HG03039 (cell line): ENCODE data around the gene C10orf62.
"Not testable (repeated sequence)": the region's sequence is repeated elsewhere in the genome, so short reads cannot be mapped to it uniquely, and the experiment has no call there.

Source experiments
- ATAC-seq: cut with Tn5 transposase; IDR thresholded peaks from one replicate; pipeline ENCODE4 v1.9.1; 2021; ENCODE audit warnings: mild to moderate bottlenecking, moderate library complexity; ENCODE audit not compliant: unreplicated experiment

Gene C10orf62

GRCh38 chr10:97589479-97589878, at the start of gene C10orf62:
Gene C10orf62, plus strand, starts transcription at chr10:97589721. Its CDS starts 177 bp downstream, at chr10:97589898.
- no peak for ATAC-seq

- ATAC-seq: no peak
Observed at GRCh38 chr10:97540669-97541500, 48.6 kb upstream of the C10orf62 start.

GRCh38 chr10:97542169-97543024, 47.1 kb upstream of the C10orf62 start:
- ATAC-seq: no peak

- no peak for ATAC-seq
Observed at GRCh38 chr10:97543025-97543546, 46.4 kb upstream of the C10orf62 start.

GRCh38 chr10:97546456-97547270, 42.9 kb upstream of the C10orf62 start:
- no peak for ATAC-seq

GRCh38 chr10:97547271-97547600, 42.3 kb upstream of the C10orf62 start:
- ATAC-seq: no peak

- ATAC-seq: no peak
Observed at GRCh38 chr10:97547962-97548361, 41.6 kb upstream of the C10orf62 start.

GRCh38 chr10:97548828-97549455, 40.6 kb upstream of the C10orf62 start:
- no peak for ATAC-seq

- ATAC-seq: no peak
Observed at GRCh38 chr10:97549587-97550322, 39.8 kb upstream of the C10orf62 start.

- no peak for ATAC-seq
Observed at GRCh38 chr10:97550336-97551149, 39.0 kb upstream of the C10orf62 start.

GRCh38 chr10:97551271-97551670, 38.2 kb upstream of the C10orf62 start:
- no peak for ATAC-seq

GRCh38 chr10:97553575-97554031, 35.9 kb upstream of the C10orf62 start:
- ATAC-seq: no peak

GRCh38 chr10:97554336-97554735, 35.2 kb upstream of the C10orf62 start:
- ATAC-seq: not testable (repeated sequence)

- not testable (repeated sequence) for ATAC-seq
Observed at GRCh38 chr10:97555541-97555940, 34.0 kb upstream of the C10orf62 start.

GRCh38 chr10:97560731-97561381, 28.7 kb upstream of the C10orf62 start:
- ATAC-seq: not testable (repeated sequence)

- ATAC-seq: not testable (repeated sequence)
Observed at GRCh38 chr10:97561386-97562077, 28.0 kb upstream of the C10orf62 start.

GRCh38 chr10:97562329-97562728, 27.2 kb upstream of the C10orf62 start:
- ATAC-seq: not testable (repeated sequence)

- no peak for ATAC-seq
Observed at GRCh38 chr10:97563337-97563736, 26.2 kb upstream of the C10orf62 start.
